AG10803 (cell line): ENCODE results near the gene PHLDB2.

Experiments
- DNase-seq: peaks from one replicate; pipeline ENCODE4 v3.0.0; 2010; ENCODE audit warnings: low read depth
- H3K4me3 ChIP-seq: 2 replicates; pipeline ENCODE4 v1.5.1; 2011; ENCODE audit warnings: mild to moderate bottlenecking, low read length, control low read depth
- CTCF ChIP-seq: conservative IDR thresholded peaks from 2 replicates; pipeline ENCODE4 v1.5.1; 2011; ENCODE audit warnings: mild to moderate bottlenecking, low read length, control low read depth, inconsistent platforms

PHLDB2 gene

DNA sequence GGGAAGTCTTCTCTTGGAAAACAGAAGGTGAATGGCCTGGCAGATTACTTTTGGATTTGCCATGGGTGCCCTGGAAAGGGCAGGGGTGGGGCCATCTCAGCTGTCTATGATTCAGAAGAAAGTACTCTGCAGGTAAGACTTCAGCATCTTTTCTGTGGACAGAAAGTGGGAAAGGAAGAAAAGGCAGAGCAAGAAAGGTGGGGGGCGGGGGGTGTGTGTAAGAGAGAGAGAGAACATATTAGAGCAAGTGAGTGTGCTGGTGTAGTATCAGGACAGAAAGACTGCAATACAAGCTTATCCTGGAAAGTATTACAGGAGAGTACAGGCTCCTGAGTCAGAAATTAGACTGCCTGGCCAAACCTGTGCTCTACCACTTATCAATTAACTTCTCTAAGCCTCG is 145.1 kb downstream of the PHLDB2 start:
- no peak overlapping the region for H3K4me3 ChIP-seq
- no peak for DNase-seq
- no peak for TF ChIP-seq CTCF

- DNase-seq: no peak
- no peak overlapping the region for H3K4me3 ChIP-seq
- TF ChIP-seq CTCF: no peak
Measured at GRCh38 chr3:112004669-112005068, 145.6 kb downstream of the PHLDB2 start.

- no peak overlapping the region for H3K4me3 ChIP-seq
- DNase-seq: no peak
- TF ChIP-seq CTCF: no peak
Measured at GRCh38 chr3:112005091-112005672, 146.1 kb downstream of the PHLDB2 start.

- H3K4me3 ChIP-seq: no peak overlapping the region
- TF ChIP-seq CTCF: no peak
- DNase-seq: peak; percentile 88
Measured at GRCh38 chr3:112007633-112008032, 148.6 kb downstream of the PHLDB2 start.

- H3K4me3 ChIP-seq: no peak overlapping the region
- DNase-seq: no peak
- no peak for TF ChIP-seq CTCF
Measured at GRCh38 chr3:112009670-112010069, 150.6 kb downstream of the PHLDB2 start.

DNA sequence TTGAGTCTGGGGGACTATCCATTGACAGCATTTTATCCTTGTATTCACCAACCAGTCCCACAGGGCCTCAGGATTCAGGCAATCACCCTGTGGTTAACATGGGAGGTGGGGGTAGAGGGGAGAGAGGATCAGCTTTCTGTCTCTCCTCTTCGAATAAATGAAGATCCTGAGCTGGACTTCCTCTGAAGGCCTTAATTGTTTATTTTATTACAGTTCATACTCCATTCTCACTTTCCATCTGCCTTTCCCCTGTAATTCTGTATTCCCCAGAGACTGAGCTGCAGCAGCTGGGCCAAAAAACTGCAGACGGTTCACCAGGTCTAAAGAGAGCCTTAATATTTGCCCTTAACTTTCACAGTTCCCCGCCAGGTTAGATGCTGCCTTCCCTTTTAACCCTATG is 151.6 kb downstream of the PHLDB2 start:
- H3K4me3 ChIP-seq: no peak overlapping the region
- TF ChIP-seq CTCF: no peak
- no peak for DNase-seq

GRCh38 chr3:112011376-112011940 is 152.4 kb downstream of the PHLDB2 start:
- TF ChIP-seq CTCF: no peak
- H3K4me3 ChIP-seq: no peak overlapping the region
- no peak for DNase-seq
